Erythroblast (primary cell): ENCODE results near the gene CCDC66.

Experiments used
- GATA1 ChIP-seq: IDR thresholded peaks from 2 replicates; pipeline ENCODE4 v1.6.1; 2011; ENCODE audit warnings: low read depth, mild to moderate bottlenecking, control low read depth, low read length, moderate library complexity
- POLR2A ChIP-seq: IDR thresholded peaks from 2 replicates; pipeline ENCODE4 v1.6.1; 2011; ENCODE audit warnings: mild to moderate bottlenecking, low read length

GRCh38 chr3:56664823-56665222 lies 107.8 kb downstream of the CCDC66 start:
- TF ChIP-seq POLR2A (no peak), GATA1 (no peak)
